ENCODE measurements around the gene MMS19. TPM values are rescaled to one million over a fixed set of nuclear protein-coding genes. Genes with fewer than 3 reads are reported as not detected.

MMS19 gene
- total and polyA plus RNA-seq, 10 of the 15 experiments (the other 5 are each of a cell fraction or from before 2014, with no cell fraction given) = 40.2 to 112 (median 69.0) TPM

- no peak for FAIRE-seq
- H3K27me3 ChIP-seq (replicated peaks in 1 of 2; ENCODE audit: control insufficient read depth in 2 of 2, insufficient read depth in 2 of 2, low read length in 1 of 2) = no peaks in the 10 kb centered on the region
- ChIA-PET RAD21 (ENCODE audit: unreplicated experiment) (interaction anchor here (1.8 kb wide), 1 partner anchor 89 kb away, joined by 7 read pairs; no protein-coding TSS in a partner anchor), CTCF (interaction anchor here (0.8 to 5.7 kb wide), 10 partner anchors 11 to 238 kb away, joined by 3 to 34 read pairs (median 4); no protein-coding TSS in a partner anchor), SMC1A (ENCODE audit: uncharacterized antibody, unreplicated experiment) (interaction anchor here (0.6 to 2.1 kb wide), 3 partner anchors 90 to 185 kb away, joined by 3 to 6 read pairs (median 3); no protein-coding TSS in a partner anchor), POLR2A (interaction anchor here (1.2 kb wide), 1 partner anchor 10 kb away, joined by 3 read pairs; no protein-coding TSS in a partner anchor)
- DNase-seq (ENCODE audit: low read depth, low spot score) = no peak
- no peak overlapping the region for H3K4me3 ChIP-seq
- H3K4me2 ChIP-seq (ENCODE audit: control insufficient read depth, insufficient read depth) = no peak overlapping the region
- in situ Hi-C loops (cut with MboI) = no loop called here
- intact Hi-C loops (cut with micrococcal nuclease; ENCODE audit: unreplicated experiment) = loop anchor here (5.0 kb wide), 1 partner anchor 148 kb away; no protein-coding TSS in a partner anchor
- BruUV-seq (replicated peaks) = no TSS peak
- H3K4me1 ChIP-seq (ENCODE audit: control insufficient read depth, insufficient read depth, low read length) = no peaks in the 10 kb centered on the region
- no peak overlapping the region for H3K27ac ChIP-seq (ENCODE audit: control insufficient read depth, insufficient read depth)
- H3K9ac ChIP-seq (ENCODE audit: control insufficient read depth, insufficient read depth, low read length) = no peak overlapping the region
- WGBS (ENCODE audit: insufficient coverage, insufficient replicate concordance, low lambda C conversion rate, missing lambda C conversion rate) = 50% methylated on average over 1 of the region's 1 CpG
- H2AFZ ChIP-seq (ENCODE audit: control insufficient read depth, low read depth, low read length) = no peak overlapping the region
- TF ChIP-seq ATF7 (IDR thresholded peaks at IDR 0.05; ENCODE audit: low read depth) (no peak), NKRF (conservative IDR thresholded peaks at IDR 0.05) (no peak), HDGF (IDR thresholded peaks at IDR 0.05) (no peak), ZBED1 (IDR thresholded peaks at IDR 0.05; ENCODE audit: borderline replicate concordance) (no peak), SREBF2 (IDR thresholded peaks at IDR 0.05; ENCODE audit: low read length) (no peak), NBN (IDR thresholded peaks at IDR 0.05) (no peak), YBX1 (IDR thresholded peaks at IDR 0.05) (no peak), MXI1 (IDR thresholded peaks at IDR 0.05; ENCODE audit: low read depth, low read length) (no peak), NR2C1 (IDR thresholded peaks at IDR 0.05) (no peak), EED (IDR thresholded peaks at IDR 0.05; ENCODE audit: low read depth) (no peak)
- TF ChIP-seq, protein P1, sequence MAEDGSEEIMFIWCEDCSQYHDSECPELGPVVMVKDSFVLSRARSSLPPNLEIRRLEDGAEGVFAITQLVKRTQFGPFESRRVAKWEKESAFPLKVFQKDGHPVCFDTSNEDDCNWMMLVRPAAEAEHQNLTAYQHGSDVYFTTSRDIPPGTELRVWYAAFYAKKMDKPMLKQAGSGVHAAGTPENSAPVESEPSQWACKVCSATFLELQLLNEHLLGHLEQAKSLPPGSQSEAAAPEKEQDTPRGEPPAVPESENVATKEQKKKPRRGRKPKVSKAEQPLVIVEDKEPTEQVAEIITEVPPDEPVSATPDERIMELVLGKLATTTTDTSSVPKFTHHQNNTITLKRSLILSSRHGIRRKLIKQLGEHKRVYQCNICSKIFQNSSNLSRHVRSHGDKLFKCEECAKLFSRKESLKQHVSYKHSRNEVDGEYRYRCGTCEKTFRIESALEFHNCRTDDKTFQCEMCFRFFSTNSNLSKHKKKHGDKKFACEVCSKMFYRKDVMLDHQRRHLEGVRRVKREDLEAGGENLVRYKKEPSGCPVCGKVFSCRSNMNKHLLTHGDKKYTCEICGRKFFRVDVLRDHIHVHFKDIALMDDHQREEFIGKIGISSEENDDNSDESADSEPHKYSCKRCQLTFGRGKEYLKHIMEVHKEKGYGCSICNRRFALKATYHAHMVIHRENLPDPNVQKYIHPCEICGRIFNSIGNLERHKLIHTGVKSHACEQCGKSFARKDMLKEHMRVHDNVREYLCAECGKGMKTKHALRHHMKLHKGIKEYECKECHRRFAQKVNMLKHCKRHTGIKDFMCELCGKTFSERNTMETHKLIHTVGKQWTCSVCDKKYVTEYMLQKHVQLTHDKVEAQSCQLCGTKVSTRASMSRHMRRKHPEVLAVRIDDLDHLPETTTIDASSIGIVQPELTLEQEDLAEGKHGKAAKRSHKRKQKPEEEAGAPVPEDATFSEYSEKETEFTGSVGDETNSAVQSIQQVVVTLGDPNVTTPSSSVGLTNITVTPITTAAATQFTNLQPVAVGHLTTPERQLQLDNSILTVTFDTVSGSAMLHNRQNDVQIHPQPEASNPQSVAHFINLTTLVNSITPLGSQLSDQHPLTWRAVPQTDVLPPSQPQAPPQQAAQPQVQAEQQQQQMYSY (CRISPR knock-in tag; IDR thresholded peaks at IDR 0.05) = no peak
- H4K20me1 ChIP-seq (ENCODE audit: control insufficient read depth, insufficient read depth) = no peaks in the 10 kb centered on the region
- H3K79me2 ChIP-seq (ENCODE audit: control insufficient read depth, insufficient read depth, low read length) = no peaks in the 10 kb centered on the region
- H3K9me3 ChIP-seq (replicated peaks; ENCODE audit: control insufficient read depth, insufficient read depth, low read length) = no peaks in the 10 kb centered on the region
- H3K36me3 ChIP-seq (ENCODE audit: control insufficient read depth in 2 of 2, insufficient read depth in 2 of 2, low read length in 1 of 2) = peaks cover 33 to 46% of the 10 kb centered on the region in 2 experiments
- ATAC-seq = no peak; the same call in 2 of the 3 replicates
Observed at GRCh38 chr10:97464226-97464625, 34.0 kb downstream of the MMS19 start.
